ENCODE results near the gene CLEC11A.

The CLEC11A gene

GRCh38 chr19:50705422-50706019 lies 17.6 kb upstream of the CLEC11A start:
- peak; percentile 38 to 41 for DNase-seq

- no peak for DNase-seq
These were observed 16.8 kb upstream of the CLEC11A start for GRCh38 chr19:50706387-50706786.

- DNase-seq, result no peak
These were observed 14.8 kb upstream of the CLEC11A start for GRCh38 chr19:50708179-50708879.

- no peak for DNase-seq
These were observed 13.1 kb upstream of the CLEC11A start for GRCh38 chr19:50710094-50710493.

- no peak for DNase-seq
These were observed 12.6 kb upstream of the CLEC11A start for GRCh38 chr19:50710612-50711011.

- DNase-seq, result no peak
These were observed 12.0 kb upstream of the CLEC11A start for GRCh38 chr19:50711196-50711595.

GRCh38 chr19:50711805-50712204 lies 11.4 kb upstream of the CLEC11A start:
- no peak for DNase-seq

GRCh38 chr19:50712833-50713232 lies 10.3 kb upstream of the CLEC11A start:
- no peak for DNase-seq

- DNase-seq, result peak in 1 of 2 donors; percentile 20
These were observed 9.5 kb upstream of the CLEC11A start for GRCh38 chr19:50713556-50714236.

- no peak for DNase-seq
These were observed 6.8 kb upstream of the CLEC11A start for GRCh38 chr19:50716178-50717025.

- DNase-seq, result no peak
These were observed 6.0 kb upstream of the CLEC11A start for GRCh38 chr19:50717026-50717723.

- DNase-seq, result no peak
These were observed 5.3 kb upstream of the CLEC11A start for GRCh38 chr19:50717891-50718254.

GRCh38 chr19:50718255-50719118 lies 4.7 kb upstream of the CLEC11A start:
- DNase-seq, result no peak

- no peak for DNase-seq
These were observed 4.1 kb upstream of the CLEC11A start for GRCh38 chr19:50719119-50719435.

- no peak for DNase-seq
These were observed 3.6 kb upstream of the CLEC11A start, which contains the start of gene SHANK1 for GRCh38 chr19:50719566-50719965. Gene SHANK1 (minus strand): TSS chr19:50719802. CDS start chr19:50716919, 2,883 bp downstream.

- DNase-seq, result no peak
These were observed 2.8 kb upstream of the CLEC11A start for GRCh38 chr19:50720181-50720920.

- DNase-seq, result no peak
These were observed 2.2 kb upstream of the CLEC11A start for GRCh38 chr19:50720921-50721381.

GRCh38 chr19:50721441-50722137 lies 1.6 kb upstream of the CLEC11A start:
- no peak for DNase-seq

- DNase-seq, result no peak
These were observed 757 bp upstream of the CLEC11A start for GRCh38 chr19:50722201-50723013.
